Suprapubic skin (tissue), 3 donors: ENCODE results near the gene CRACDL.

ENCODE experiments used
- POLR2AphosphoS5 ChIP-seq, 3 donors: sonication (generic); formaldehyde crosslinking; IDR thresholded peaks; one replicate each; pipeline ENCODE4 v1.6.1; 2017; ENCODE audit warnings: antibody characterized with exemption in 3 of 3
- TF ChIP-seq, protein P1 (sequence below), 2 donors: fragments of 200-600 bp in 1 of 2; fragments of 450-650 bp in 1 of 2; sonication (generic) in 1 of 2; IDR thresholded peaks; one replicate each; pipeline ENCODE4 v1.5.1; 2016 to 2019; ENCODE audit warnings: antibody characterized with exemption in 2 of 2, mild to moderate bottlenecking in 1 of 2, moderate library complexity in 1 of 2

GRCh38 chr2:98795891-98796676 is 139.9 kb downstream of the CRACDL start:
- TF ChIP-seq, protein P1, sequence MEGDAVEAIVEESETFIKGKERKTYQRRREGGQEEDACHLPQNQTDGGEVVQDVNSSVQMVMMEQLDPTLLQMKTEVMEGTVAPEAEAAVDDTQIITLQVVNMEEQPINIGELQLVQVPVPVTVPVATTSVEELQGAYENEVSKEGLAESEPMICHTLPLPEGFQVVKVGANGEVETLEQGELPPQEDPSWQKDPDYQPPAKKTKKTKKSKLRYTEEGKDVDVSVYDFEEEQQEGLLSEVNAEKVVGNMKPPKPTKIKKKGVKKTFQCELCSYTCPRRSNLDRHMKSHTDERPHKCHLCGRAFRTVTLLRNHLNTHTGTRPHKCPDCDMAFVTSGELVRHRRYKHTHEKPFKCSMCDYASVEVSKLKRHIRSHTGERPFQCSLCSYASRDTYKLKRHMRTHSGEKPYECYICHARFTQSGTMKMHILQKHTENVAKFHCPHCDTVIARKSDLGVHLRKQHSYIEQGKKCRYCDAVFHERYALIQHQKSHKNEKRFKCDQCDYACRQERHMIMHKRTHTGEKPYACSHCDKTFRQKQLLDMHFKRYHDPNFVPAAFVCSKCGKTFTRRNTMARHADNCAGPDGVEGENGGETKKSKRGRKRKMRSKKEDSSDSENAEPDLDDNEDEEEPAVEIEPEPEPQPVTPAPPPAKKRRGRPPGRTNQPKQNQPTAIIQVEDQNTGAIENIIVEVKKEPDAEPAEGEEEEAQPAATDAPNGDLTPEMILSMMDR (IDR thresholded peaks at IDR 0.05), result no peak
- TF ChIP-seq POLR2AphosphoS5 (IDR thresholded peaks at IDR 0.05), result no peak
